ENCODE results near the gene LRRK1.

Gene LRRK1

DNA sequence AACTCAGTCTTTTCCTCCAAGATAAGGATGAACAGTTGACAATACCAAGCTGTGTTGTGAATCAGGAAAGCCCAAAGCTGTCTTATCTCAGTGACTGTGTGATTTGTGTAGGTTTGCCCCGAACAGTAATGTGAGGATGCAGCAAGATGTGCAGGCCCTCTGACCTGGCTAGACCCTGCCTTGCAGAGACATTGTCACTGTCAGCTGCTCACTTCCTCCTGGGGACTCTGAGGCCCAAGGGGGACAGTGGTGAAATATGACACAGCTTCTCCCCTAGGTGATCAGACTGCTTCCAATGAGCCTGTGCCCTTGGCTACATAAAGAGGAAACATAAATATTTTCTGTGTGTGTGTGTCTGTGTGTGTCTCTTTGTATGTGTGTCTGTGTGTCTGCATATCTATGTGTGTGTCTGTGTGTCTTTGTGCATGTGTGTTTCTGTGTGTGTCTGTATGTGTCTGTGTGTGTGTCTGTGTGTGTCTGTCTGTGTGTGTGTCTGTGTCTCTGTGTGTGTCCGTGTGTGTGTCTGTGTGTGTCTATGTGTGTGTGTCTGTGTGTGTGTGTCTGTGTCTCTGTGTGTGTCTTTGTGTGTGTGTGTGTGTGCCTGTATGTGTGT, 21.7 kb downstream of the LRRK1 start:
- H3K4me3 ChIP-seq (ENCODE audit: low read depth, low read length), result no peak overlapping the region
- DNase-seq (ENCODE audit: low read depth), result no peak
- no peak for TF ChIP-seq CTCF (IDR thresholded peaks at IDR 0.05; ENCODE audit: low read depth, low read length, missing control alignments)

- peak overlapping the region; percentile 3 for H3K4me3 ChIP-seq (ENCODE audit: low read depth, low read length)
- no peak for TF ChIP-seq CTCF (IDR thresholded peaks at IDR 0.05; ENCODE audit: low read depth, low read length, missing control alignments)
- no peak for DNase-seq (ENCODE audit: low read depth)
Observed at GRCh38 chr15:100941536-100941935, 22.4 kb downstream of the LRRK1 start.

DNA sequence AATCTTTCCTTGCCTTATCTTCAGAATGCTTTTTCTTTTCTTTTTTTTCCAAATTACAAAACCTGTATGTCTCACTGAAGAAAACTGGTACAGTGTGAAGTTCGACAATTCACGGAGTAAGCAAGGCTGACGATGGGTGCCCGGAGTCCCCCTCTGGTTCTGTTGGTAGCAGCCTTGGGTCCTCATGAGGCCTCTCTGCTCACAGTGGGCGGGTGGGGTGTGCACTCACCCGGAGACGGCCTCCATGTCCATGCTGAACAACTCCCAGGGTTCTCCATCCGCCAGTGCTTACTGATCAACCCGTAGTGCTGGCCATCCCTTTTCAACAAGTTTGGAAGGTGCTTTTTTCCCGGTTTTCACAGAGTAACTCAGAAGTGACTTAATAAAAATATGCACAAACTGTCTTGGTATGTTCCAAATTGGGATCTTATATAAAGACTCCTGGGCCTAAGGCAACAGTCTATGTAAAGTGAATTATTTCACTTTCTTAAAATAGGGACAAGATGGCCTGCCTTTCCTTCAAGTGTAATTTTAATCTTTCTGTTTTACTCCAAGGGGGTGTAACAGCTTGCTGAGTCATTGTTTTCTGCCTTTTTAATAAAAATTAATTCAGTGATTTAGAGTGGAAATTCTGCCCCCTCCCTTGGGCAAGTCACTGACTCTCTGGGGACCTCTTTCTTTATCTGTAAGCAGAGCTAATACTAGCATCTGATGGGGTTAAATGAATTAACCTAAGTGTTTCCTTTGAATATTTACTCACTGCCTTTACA, 23.7 kb downstream of the LRRK1 start:
- H3K4me3 ChIP-seq (ENCODE audit: low read depth, low read length), result peak overlapping the region; percentile 6
- no peak for TF ChIP-seq CTCF (IDR thresholded peaks at IDR 0.05; ENCODE audit: low read depth, low read length, missing control alignments)
- DNase-seq (ENCODE audit: low read depth), result no peak

- no peak for TF ChIP-seq CTCF (IDR thresholded peaks at IDR 0.05; ENCODE audit: low read depth, low read length, missing control alignments)
- no peak overlapping the region for H3K4me3 ChIP-seq (ENCODE audit: low read depth, low read length)
- no peak for DNase-seq (ENCODE audit: low read depth)
Observed at GRCh38 chr15:100944244-100944895, 25.2 kb downstream of the LRRK1 start.

DNA sequence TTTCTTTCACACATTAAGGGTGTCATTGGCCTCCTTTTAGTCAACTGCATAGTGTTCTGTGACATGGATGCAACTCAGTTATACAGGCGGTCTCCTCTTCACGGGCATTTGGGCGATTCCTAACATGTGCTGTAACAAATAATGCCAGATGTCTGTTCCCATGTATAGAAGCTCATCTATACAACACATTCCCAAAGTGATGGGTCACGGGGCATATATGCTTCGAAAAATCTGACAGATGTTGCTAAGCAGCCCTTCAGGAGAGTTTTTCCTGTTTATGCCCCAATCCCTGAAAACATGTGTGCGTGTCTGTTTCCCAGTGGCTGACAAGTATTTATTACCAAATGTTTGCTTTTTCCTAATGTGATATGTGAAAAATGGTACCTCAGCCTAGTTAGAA, 25.8 kb downstream of the LRRK1 start:
- H3K4me3 ChIP-seq (ENCODE audit: low read depth, low read length), result no peak overlapping the region
- DNase-seq (ENCODE audit: low read depth), result no peak
- TF ChIP-seq CTCF (IDR thresholded peaks at IDR 0.05; ENCODE audit: low read depth, low read length, missing control alignments), result no peak

GRCh38 chr15:100947760-100948429, 28.7 kb downstream of the LRRK1 start:
- TF ChIP-seq CTCF (IDR thresholded peaks at IDR 0.05; ENCODE audit: low read depth, low read length, missing control alignments), result no peak
- H3K4me3 ChIP-seq (ENCODE audit: low read depth, low read length), result peak overlapping the region; percentile 27
- DNase-seq (ENCODE audit: low read depth), result no peak

Measured in GM12864 (cell line).